HG02588 (cell line): Measurements from ENCODE around the gene OR2T2.
"Not testable (repeated sequence)": the region's sequence is repeated elsewhere in the genome, so short reads cannot be mapped to it uniquely, and the experiment has no call there.

Source experiments
- ATAC-seq: cut with Tn5 transposase; IDR thresholded peaks from one replicate; pipeline ENCODE4 v1.9.1; 2021; ENCODE audit warnings: mild to moderate bottlenecking, moderate library complexity; ENCODE audit not compliant: unreplicated experiment

Gene OR2T2, protein sequence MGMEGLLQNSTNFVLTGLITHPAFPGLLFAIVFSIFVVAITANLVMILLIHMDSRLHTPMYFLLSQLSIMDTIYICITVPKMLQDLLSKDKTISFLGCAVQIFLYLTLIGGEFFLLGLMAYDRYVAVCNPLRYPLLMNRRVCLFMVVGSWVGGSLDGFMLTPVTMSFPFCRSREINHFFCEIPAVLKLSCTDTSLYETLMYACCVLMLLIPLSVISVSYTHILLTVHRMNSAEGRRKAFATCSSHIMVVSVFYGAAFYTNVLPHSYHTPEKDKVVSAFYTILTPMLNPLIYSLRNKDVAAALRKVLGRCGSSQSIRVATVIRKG

DNA sequence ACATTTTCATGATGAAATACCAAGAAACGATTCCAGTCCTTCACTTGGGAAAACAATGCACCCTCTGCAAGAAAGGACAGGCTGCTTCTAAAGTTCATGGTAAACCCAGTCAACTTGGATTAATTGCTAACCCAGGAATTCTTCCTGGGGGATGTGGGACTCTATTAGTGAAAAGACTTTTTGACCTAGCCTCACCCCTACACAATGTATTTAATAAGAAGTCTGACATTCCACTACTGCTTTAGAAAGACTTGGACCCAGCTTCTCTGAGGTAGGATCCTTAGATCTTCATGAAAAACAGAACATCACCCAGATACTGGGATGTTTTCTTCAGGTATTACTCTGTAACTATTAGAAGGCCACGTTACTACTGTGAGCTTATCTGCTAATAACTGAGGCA, at the start of gene OR2T2:
Gene OR2T2 (plus strand): TSS at position 239 of the 400 bp plus-strand sequence. CDS start 7,161 bp downstream, outside the sequence.
- ATAC-seq: not testable (repeated sequence)

GRCh38 chr1:248402748-248403147, 42.7 kb upstream of the OR2T2 start, which contains the start of gene OR2T1:
OR2T1 (plus strand) TSS chr1:248403048; CDS start chr1:248406148, 3,100 bp downstream.
- ATAC-seq: no peak

GRCh38 chr1:248404024-248404423, 41.4 kb upstream of the OR2T2 start:
- ATAC-seq: no peak

GRCh38 chr1:248406721-248407692, 38.4 kb upstream of the OR2T2 start:
- ATAC-seq: peak; percentile 63

- ATAC-seq: no peak
Measured at GRCh38 chr1:248416226-248416625, 29.2 kb upstream of the OR2T2 start.

- no peak for ATAC-seq
Measured at GRCh38 chr1:248417854-248418253, 27.6 kb upstream of the OR2T2 start.

DNA sequence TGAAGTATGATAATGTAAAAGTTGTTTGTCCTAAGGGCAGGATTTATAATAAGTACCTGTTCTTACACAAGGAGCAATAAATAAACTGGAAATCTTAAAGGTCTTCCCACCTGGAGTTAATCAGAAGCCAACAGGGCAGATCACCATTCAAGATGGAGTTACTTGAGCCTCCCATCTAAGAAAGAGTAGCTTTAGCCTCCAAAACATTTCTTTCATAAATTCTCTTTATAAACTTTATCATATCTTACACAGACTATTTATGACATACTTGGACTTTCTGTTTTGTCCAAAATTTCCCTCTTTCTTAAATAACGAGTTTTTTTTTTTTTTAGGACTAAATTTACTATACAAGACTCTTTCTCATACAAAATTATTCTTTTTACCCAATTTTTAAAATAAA, 24.1 kb upstream of the OR2T2 start:
- no peak for ATAC-seq

DNA sequence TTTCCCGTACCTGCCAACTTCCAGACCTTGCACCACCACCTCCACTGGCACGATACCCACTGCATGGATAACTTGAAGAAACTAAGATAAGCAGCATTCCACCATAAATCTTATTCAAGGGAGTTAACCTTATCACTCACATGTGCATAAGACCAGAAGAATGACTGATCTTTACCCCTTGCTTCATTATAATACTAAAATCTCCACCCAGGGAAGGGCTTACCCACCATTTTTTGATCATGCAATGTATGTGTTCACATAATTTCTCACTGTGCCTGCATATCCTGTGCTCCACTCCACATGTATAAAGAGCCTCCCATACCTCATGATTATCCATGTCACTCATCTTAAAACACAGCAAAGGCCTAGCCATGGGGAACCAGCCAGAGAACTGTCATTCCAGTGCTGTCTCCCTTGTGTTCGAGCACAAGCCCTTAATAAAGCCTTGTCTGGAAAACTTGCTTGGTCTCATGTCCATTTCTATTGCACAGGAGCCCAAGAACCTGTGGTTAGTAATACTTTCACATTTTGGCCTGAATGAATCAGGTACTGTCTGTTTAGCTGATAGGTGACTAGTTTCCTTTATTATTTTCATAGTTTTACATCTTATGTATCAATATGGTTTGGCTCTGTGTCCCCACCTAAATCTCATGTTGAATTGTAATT, 17.8 kb upstream of the OR2T2 start:
- ATAC-seq: peak; percentile 41

DNA sequence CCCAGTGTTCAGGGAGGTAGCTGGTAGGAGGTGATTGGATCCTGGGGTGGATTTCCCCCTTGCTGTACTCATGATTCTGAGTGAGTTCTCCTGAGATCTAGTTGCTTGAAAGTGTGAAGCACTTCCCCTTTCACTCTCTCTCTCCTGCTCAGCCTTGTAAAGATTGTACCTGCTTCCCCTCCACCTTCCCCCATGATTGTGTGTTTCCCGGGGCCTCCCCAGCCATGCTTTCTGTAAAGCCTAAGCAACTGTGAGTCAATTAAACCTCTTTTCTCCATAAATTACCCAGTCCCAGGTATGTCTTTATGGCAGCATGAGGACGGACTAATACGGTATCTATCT, 17.3 kb upstream of the OR2T2 start:
- peak; percentile 94 for ATAC-seq

- not testable (repeated sequence) for ATAC-seq
Measured at GRCh38 chr1:248431683-248432082, 13.8 kb upstream of the OR2T2 start.

DNA sequence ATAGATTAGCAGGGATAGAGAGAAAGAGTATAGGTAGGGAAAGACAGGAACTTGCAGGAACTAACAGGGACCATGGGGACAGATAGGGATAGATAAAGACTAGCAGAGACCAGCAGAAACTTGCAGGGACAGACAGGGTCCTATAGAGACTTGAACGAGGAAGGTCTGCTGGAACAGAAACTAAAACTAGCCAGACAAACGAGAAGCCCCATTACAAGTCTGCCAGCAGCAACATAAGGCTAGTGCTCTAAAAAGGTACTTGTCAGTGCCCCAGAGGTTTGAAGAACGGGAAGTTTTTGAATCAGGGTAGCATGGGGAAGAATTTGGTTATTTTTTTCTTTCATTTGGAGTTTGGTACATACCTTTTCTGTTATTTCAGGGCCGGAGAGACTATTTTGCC, 13.2 kb upstream of the OR2T2 start:
- peak; percentile 37 for ATAC-seq

GRCh38 chr1:248433811-248434415, 11.5 kb upstream of the OR2T2 start:
- ATAC-seq: not testable (repeated sequence)

DNA sequence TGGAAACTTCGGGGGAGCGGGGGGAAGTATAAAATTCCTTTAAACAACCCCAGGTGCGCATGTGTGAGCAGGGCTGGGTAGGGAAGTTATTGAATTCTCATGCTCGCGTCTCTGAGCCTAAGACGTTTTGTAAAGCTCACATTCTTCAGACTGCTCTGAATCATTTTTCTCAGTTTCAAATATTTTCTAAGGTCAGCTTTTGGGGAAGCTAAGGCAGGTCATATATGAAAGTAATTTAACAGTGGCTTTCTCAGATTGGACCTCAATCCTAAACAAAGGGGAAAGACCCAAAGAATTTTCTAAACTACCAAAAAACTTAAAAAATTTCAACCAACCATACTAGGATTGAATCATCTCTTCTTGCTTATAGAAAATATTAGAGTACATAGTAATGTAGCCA, 10.5 kb upstream of the OR2T2 start:
- ATAC-seq: peak; percentile 50

- not testable (repeated sequence) for ATAC-seq
Measured at GRCh38 chr1:248436303-248436702, 9.1 kb upstream of the OR2T2 start.

DNA sequence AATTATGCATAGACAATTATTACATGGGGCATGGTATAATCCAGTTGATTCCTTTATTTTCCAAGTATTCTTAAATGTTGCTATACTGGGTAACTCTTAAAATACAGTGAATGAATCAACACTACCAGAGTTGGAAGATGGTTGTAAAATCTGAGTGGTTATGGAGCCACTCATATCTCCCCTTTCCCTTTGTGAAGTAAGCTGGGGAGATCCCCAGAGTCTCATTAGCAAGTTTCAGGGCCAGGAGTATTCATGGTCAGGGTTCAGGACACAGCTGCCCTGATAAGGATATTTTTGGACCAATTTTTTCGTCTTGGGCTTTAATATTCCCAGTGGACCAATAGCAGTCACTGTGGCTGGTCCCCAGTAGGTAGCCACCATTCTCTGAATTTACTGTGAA, 6.8 kb upstream of the OR2T2 start:
- not testable (repeated sequence) for ATAC-seq

DNA sequence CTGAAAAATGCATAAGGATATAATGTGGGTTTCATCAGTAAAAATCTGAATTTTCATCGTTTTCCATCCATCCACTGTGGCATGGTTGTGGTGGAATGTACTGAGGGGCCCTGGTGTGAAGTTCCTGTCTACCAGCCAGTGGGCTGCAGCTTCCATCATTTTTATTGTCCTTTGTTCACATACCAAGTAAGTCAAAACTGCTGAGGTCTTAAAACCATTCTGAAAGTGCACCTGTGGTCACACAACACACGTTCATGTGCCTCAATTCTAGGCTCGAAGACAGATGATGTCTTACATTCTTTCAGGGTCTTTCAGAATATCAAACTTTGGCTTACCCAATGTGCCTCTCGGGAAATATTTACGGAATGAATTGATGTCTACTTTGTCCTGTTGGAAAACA, 6.2 kb upstream of the OR2T2 start:
- ATAC-seq: not testable (repeated sequence)

GRCh38 chr1:248442500-248443277, 2.7 kb upstream of the OR2T2 start:
- ATAC-seq: not testable (repeated sequence)

GRCh38 chr1:248444603-248445002, 834 bp upstream of the OR2T2 start:
- ATAC-seq: not testable (repeated sequence)

- peak; percentile 61 for ATAC-seq
Measured at GRCh38 chr1:248448409-248449074, 3.1 kb downstream of the OR2T2 start.
